GM04503 (cell line): Measurements from ENCODE around the gene KAT5.
"Not testable (repeated sequence)": the region's sequence is repeated elsewhere in the genome, so short reads cannot be mapped to it uniquely, and the experiment has no call there.

ENCODE experiments used
- DNase-seq: peaks from one replicate; pipeline ENCODE4 v3.0.0-alpha.2; 2012; ENCODE audit warnings: low read depth

KAT5 gene

DNA sequence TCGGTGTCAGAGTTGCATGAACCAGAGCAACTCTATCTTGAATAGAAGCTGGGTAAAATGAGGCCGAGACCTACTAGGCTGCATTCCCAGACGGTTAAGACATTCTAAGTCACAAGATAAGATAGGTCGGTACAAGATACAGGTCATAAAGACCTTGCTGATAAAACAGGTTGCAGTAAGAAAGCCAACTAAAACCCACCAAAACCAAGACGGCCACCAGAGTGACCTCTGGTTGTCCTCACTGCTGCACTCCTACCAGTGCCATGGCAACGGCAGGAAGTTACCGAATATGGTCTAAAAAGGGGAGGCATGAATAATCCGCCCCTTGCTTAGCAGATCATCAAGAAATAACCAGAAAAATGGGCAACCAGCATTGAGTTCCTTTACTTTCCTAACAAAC lies 2.4 kb upstream of the KAT5 start:
- no peak for DNase-seq

DNA sequence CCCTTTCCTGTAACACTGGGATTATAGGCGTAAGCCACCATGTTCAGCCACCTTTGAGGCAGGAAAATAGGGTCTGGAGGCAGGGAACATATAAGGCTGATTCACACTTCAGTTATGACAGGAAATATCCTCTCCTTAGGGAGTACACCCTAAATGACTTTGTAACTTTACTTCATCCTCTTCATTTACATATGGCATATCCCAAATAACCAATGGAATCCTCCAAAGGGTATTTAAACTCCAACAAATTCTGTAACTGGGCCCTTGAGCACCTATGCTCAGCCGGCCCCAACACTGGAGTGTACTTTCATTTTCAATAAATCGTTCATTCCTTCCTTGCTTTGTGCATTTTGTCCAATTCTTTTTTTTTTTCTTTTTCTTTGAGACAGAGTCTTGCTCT lies 1.6 kb upstream of the KAT5 start:
- no peak for DNase-seq

DNA sequence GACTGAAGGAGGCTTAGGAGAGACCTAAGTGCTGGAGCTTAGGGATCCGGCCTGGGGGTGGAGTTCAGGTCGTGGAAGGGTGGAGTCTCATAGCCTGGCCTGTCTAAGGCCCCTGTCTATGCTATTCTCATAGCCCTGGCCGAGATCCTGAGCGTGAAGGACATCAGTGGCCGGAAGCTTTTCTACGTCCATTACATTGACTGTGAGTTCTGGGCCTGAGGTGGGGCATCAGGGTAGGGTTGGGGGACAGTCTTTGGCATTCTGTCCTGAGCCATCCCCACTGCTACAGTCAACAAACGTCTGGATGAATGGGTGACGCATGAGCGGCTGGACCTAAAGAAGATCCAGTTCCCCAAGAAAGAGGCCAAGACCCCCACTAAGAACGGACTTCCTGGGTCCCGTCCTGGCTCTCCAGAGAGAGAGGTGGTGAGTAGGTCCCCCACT lies 603 bp downstream of the KAT5 start:
- DNase-seq = no peak

DNA sequence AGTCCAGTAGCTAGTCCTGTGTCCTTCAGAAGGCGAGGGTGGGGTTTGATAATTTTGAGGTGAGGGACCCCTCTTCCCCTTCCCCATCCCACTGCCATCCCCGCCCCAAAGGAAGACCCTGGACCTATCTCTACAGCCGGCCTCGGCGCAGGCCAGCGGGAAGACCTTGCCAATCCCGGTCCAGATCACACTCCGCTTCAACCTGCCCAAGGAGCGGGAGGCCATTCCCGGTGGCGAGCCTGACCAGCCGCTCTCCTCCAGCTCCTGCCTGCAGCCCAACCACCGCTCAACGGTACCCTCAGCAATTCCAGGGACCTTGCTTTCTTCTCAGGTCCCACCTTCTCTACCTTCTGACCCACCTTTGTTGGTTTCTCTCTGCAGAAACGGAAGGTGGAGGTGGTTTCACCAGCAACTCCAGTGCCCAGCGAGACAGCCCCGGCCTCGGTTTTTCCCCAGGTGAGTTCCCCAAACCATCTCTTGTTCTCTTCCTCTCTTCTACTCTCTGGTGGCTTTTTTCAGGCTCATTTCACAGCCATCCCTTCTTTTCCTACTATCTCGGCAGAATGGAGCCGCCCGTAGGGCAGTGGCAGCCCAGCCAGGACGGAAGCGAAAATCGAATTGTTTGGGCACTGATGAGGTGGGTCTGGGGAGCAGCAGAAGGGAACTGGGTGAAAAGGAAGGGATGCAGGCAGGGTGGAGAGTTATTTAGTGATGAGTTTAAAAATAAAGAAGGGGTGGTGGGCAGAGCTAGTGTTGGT lies 1.3 kb downstream of the KAT5 start:
- DNase-seq = no peak

DNA sequence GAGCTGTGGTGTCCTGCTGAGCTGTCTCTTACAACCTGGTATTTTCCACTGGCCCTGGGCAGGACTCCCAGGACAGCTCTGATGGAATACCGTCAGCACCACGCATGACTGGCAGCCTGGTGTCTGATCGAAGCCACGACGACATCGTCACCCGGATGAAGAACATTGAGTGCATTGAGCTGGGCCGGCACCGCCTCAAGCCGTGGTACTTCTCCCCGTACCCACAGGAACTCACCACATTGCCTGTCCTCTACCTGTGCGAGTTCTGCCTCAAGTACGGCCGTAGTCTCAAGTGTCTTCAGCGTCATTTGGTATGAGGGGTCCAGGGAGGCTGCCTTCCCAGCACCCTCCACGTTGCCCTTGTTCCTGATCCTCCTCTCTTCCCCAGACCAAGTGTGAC lies 2.4 kb downstream of the KAT5 start:
- no peak for DNase-seq

DNA sequence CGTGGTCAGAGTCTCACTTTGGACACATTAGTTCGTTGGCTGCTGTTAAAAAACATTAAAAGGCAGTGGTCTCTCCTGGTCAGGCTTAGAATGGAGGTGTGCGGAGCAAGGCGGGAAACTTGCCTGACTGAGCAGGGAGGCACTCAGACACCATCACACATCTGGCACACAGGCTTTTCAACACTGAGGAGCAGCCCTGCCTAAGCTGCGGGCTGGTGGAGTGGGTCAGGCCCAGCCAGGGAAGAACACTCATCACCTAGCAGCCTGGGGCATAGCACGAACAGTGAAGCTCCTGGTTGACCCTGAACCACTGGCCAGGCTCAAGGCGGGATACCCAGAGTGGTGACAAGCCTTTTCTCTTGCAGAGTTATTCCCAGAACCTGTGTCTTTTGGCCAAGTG lies 4.2 kb downstream of the KAT5 start:
- no peak for DNase-seq

DNA sequence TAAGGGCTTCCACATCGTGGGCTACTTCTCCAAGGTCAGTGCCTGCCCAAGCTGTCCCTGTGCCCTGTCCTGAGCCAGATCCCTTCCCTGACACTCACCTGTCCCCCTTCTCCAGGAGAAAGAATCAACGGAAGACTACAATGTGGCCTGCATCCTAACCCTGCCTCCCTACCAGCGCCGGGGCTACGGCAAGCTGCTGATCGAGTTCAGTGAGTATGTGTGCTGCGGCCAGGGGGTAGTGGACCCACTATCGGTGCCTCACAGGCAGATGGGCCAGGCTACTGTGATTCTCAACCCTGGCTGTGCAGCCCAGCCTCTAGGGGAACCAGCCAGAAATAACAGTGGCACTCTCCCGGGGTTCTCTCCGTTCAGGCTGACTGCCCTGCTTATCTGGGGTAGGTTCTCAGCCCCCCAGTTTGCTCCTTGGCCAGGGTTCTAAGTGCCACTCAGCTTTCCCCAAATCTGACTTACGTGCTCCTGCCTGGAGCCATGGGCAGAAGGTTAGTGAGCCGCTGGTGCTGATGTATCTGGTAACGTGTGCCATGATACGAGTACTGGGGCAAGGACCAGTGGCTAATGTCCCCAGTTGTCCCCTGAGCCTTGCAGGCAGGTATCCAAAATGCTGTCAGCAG lies 4.8 kb downstream of the KAT5 start:
- no peak for DNase-seq

DNA sequence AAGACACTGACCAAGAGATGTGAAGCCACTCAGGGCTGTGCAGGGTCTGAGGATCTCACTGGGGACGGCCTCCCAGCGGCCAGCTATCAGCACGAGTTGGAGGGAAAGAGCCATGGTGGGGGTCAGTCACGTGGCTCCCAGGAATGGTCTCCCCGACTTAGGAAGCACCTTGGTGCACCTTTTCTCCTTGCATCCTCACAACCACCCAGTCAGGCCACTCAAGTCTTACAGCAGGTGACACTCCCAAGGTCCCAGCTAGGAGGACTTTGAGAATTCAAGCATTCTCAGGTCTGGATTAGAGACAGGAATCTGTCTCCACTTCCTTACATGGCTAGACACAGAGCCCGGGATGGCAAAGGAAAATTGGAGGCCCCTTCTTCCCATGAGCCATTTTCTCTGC lies 5.9 kb downstream of the KAT5 start:
- DNase-seq = no peak

DNA sequence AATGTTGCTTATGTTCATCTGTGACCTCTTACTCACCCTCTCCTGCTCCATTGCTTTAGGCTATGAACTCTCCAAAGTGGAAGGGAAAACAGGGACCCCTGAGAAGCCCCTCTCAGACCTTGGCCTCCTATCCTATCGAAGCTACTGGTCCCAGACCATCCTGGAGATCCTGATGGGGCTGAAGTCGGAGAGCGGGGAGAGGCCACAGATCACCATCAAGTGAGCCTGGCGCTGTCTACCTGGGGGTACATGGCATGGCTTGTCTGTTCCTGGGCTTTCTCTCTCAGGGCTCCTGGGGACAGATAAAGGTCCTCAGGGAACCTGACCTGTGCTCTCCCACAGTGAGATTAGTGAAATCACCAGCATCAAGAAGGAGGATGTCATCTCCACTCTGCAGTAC lies 6.5 kb downstream of the KAT5 start:
- DNase-seq = no peak

DNA sequence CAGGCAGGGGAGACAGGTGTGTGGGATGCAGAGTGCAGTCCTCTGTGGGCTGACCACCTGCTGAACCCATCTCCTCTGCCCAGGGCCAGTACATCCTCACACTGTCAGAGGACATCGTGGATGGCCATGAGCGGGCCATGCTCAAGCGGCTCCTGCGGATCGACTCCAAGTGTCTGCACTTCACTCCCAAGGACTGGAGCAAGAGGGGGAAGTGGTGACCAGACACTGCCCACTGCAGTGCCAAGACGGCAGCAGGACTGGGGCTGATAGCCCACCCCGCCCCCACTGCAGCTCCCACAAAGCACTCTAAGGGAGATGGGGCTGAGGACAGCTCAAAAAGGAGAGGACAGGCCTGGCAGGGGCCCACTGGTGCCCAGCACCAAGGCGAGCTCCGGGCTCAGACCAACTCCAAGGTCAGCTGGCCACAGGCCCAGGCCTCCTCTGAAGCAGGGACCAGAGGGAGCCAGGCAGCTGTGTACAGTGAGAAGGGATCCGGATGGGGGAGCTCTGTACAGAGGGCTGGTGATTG lies 7.0 kb downstream of the KAT5 start:
- no peak for DNase-seq

DNA sequence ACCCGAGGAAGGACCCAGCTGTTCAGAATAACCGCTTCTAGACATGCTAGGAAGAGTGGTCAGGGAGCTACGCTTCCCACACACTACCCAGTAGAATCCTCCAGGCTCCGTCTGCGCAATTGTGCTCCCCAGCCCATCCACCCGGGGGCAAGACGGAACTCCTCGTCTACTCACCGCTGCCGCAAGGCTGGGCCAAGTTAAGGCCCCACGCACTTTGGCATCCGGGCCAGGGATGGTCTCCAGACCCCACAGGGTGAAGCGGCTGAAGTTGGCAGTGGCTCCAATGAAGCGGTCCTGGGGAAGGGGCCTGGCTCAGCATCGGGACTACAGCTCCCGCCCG lies 7.8 kb downstream of the KAT5 start:
- no peak for DNase-seq

DNA sequence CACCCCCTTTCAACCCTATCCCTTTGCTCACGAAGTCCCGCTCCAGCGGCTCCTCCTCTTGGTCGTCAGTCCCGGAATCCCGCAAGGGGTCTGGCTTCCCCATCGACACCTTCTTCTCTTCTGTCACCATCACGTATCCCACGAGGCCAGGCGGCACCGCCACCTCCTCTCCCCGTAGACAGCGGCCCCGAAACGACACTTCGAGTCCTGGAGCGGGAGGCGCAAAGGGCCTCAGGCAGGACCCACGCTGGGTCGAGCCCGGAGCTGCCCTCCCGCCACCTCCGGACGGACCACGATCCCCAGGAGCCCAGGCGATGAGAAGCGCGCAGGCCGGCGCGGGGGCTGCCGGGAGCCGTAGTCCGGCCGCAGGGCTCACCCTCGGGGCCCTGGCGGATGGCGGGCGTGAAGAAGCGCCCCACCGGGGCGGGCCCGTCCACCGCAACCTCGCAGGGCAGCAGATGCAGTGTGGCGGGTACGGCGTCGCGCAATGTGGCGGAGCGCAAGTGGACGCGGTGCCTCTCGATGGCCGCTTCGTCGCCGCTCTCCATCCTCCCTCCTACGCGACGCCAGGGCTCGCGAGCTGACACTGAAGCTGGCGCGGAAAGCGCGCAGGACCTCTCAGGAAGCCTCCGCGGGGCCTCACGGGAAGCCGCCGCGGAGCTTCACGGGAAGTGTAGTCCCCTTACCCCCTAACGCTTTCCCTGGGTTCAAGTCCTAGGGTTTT lies 8.3 kb downstream of the KAT5 start, which contains the start of gene RNASEH2C:
Gene RNASEH2C (minus strand): TSS at position 588 of the 724 bp plus-strand sequence. CDS start 40 bp downstream, at position 548.
- peak; percentile 45 for DNase-seq

DNA sequence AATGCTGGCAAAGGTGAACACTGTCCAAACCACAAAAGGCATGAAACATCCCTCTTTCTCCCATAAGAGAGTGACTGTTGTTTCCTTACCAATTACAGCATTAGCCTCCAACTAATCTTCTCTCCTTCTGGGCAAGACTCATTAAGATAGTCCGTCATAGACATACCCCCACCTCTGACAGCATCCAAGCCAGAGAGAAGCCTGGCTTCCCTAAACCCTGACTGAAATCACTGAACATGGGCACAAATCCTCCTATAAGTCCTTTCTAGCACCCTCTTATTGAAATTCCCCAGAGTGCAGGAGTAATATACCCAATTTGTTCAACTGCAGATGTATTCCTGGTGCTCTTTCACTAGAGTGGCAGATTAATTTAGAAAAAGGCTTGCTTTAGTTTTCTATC lies 10.2 kb downstream of the KAT5 start:
- DNase-seq = no peak

DNA sequence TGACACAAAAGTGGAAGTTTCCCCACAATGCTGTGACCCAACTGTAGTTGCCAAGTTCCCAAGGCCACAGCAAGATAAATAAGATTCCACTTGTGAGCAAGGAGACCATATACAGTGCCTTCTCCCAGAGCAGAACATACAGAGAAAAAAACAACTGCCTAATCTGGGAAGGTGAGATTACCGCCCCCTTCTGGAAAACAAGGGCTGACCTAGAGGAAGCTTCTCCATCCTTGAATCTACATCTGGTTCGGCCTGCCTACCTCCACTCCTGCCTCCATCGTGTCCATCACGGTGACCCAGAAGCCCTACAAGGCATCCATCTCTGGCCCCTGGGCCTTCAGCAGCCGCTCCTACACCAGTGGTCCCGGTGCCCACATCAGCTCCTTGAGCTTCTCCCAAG lies 14.6 kb downstream of the KAT5 start:
- no peak for DNase-seq

DNA sequence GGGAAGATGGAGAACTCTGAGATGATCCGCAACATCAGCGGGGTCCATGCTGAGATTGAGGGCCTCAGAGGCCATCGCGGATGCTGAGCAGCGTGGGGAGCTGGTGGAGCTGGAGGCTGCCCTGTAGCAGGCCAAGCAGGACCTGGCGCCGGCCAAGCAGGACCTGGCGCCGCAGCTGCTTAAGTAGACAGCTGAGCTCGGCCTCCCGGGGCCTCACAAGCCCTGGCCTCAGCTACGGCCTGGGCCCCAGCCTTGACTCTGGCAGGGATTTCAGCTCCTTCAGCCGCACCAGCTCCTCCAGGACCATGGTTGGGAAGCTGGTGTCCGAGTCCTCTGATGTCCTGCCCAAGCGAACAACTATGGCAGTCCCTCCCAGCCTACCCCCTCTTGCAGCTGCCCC lies 15.8 kb downstream of the KAT5 start:
- DNase-seq = no peak

DNA sequence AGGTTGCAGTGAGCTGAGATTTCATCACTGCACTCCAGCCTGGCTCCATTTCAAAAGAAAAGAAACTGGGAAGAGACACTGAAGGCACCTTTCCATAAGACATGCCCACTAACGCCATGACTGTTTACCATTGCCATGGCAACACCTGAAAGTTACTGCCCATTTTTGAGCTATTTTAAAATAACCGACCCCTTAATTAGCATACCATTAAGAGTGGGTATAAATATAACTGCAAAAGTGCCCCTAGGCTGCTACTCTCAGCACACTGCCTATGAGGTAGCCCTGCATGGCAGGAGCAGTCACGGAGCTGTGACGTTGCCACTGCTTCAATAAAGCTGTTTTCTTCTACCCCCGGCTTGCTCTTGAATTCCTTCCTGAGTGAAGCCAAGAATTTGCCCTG lies 18.4 kb downstream of the KAT5 start:
- DNase-seq = no peak

DNA sequence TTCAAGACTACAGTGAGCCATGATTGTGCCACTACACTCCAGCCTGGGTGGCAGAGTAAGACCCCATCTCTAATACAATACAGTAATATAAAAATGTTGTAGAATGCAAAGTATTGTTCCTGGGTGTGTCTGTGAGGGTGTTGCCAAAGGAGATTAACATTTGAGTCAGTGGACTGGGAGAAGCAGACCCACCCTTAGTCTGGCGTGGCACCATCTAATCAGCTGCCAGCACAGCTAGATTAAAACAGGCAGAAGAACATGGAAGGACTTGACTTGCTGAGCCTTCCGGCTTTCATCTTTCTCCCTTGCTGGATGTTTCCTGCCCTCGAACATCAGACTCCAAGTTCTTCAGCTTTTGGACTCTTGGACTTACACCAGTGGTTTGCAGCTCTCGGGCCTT lies 23.1 kb downstream of the KAT5 start:
- not testable (repeated sequence) for DNase-seq

DNA sequence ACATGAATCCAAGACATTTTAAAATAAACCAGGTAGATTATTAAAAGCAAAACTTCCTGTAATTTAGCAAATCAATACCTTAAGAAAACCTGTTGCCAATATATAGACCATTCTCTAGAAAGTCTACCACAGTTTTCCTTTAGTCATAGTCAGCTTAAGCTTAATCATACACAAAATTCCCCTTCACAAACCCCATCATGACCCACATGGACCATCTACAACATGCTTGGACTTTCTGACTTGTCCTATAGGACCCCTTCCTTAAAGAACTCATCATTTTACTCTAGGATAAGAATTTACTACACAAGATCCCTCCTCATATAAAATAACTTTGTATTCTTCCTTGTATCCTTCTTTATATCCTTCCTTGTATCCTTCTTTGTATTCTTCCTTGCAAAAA lies 24.8 kb downstream of the KAT5 start:
- no peak for DNase-seq

DNA sequence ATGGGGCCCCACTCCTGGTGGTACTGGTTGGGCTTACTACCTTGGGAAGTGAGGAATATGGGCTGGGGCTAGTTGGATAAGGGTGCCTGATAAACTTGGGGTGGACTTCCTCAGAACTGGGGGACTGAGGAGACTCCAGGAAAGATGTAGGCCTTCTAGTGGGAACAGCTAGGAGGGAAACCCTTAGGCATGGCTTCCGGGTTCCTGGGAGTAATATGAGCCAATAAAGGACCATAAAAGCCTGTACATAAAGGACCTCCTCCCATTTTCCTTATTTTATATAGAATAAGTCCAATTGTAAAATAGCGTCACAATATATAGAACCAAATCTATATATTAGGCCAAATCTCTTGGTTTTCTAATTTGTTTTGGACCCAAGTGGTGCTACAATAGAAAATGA lies 27.0 kb downstream of the KAT5 start:
- no peak for DNase-seq

DNA sequence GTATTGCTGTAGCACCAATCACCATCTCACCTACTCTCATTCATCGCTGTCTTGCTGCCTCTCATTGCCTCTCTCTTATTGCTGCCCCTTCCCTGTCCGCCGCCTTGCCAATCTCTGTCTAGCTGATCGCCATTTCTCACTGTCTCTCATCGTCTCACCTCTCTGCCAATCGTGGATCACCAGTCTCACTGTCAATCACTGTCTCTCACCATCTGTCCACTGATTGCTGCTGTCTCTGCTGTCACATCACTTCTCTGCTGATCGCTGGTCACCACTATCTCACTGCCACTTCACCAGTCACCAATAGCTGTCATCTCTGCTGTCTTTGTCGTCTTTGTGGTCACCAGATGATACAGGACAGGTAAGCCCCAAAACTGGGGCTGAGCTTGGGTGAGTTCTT lies 29.1 kb downstream of the KAT5 start:
- DNase-seq = no peak

DNA sequence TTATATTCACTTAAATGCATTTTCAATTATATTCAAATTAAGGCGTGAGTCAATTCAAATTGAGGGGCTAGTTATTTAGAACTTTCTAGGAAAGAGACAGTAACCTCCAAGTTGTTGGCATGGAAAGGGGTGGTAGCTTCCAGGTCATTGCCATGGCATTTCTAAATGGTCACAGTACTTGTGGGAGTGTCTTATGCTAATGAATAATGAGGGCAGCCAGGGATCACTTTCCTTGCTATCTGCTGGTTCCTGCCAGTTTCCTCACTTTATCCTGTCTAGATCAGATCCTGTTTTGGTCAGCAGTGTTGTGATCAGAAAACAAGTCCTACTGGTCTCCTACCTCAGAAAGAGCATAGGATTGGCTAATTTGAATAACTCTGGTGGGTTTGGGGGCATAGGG lies 30.3 kb downstream of the KAT5 start:
- DNase-seq = no peak

DNA sequence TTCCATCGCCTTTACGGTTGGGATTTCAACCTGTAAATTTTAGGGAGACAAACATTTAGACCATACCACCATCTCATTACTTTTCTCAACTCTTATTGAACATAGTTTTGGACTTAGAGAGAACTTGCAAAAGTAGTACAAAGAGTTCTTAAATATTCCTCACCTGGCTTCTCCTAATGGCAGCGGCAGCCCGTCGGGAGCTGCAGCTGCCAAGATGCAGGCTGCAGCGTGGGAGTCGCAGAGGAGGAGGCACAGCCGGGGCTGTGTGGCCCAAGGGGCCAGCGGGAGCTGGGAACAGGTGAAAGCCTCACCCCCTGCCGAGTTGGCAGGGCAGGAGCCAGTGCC lies 31.6 kb downstream of the KAT5 start:
- DNase-seq = no peak

DNA sequence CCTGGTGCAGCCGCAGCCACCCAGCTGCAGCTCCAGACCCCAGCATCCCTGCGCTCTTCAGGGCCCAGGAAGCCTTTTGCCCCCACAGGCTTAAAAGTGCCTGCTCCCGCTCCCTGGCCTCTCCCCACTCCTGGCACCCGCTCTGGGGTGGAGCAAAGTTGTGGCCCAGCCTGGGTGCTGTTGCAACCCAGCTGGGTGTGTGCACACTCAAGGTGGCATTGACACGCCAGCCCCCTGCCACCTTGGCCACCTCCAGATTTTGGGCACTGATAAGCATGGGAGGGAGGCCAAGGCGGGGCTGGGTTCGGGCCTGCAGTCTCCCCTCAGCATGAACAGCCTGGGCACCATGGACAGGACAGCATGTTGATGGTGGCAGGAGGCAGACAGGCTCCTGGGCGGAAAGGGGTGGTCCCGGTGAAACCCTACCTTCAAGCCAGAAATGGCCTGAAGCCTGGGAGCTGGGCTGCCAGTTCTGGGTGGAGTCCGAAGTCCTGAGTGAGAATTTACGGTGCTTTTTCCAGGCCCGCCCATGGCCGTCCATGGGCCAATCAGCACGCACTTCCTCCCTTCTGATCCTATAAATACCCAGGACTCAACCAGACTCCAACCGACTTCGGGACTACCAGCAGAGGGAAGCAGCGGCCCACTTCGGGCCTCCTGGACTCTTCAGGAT lies 32.1 kb downstream of the KAT5 start:
- DNase-seq = no peak
